CD4-positive, CD25-positive, alpha-beta regulatory T cell (primary cell): ENCODE data around the gene ADGRG1. TPM values are rescaled to one million over a fixed set of nuclear protein-coding genes. Genes with fewer than 3 reads are reported as not detected.
A peak's percentile ranks its signal among the peaks of the same experiment; 100 is the strongest.

Source experiments
- ATAC-seq, 2 donors: fragments of 150-1000 bp; cut with Tn5 transposase; one replicate each; pipeline ENCODE4 v1.10.0; 2021; ENCODE audit warnings: low read depth in 2 of 2, moderate number of reproducible peaks in 2 of 2, moderate library complexity in 1 of 2
- DNase-seq, 3 donors: peaks; one replicate each; pipeline versions ENCODE4 v3.0.0 to v3.0.0-alpha.2; 2012 to 2022; ENCODE audit warnings: mixed read lengths in 1 of 3
- H3K27ac ChIP-seq: one replicate; pipeline ENCODE4 v1.7.0; 2013; ENCODE audit warnings: mild to moderate bottlenecking, low read length; ENCODE audit not compliant: insufficient read depth, poor library complexity, severe bottlenecking
- H3K27me3 ChIP-seq: one replicate; pipeline ENCODE4 v1.7.0; 2013; ENCODE audit warnings: low read length; ENCODE audit not compliant: control insufficient read depth, insufficient read depth
- H3K36me3 ChIP-seq: one replicate; pipeline ENCODE4 v1.7.0; 2013; ENCODE audit warnings: mild to moderate bottlenecking, low read length, moderate library complexity; ENCODE audit not compliant: control insufficient read depth, insufficient read depth
- H3K4me1 ChIP-seq: 2 replicates; pipeline ENCODE4 v1.7.0; 2013; ENCODE audit warnings: mild to moderate bottlenecking, low read length; ENCODE audit not compliant: insufficient read depth, control insufficient read depth, poor library complexity, severe bottlenecking
- H3K4me3 ChIP-seq: one replicate; pipeline ENCODE4 v1.7.0; 2013; ENCODE audit warnings: low read depth, mild to moderate bottlenecking, low read length, moderate library complexity
- H3K9me3 ChIP-seq, 2 experiments: 1 replicate in 1 of 2; 2 replicates in 1 of 2; pipeline ENCODE4 v1.7.0; 2013; ENCODE audit warnings: low read length in 2 of 2, mild to moderate bottlenecking in 1 of 2, moderate library complexity in 1 of 2; ENCODE audit not compliant: control insufficient read depth in 2 of 2
- H3K27ac Mint-ChIP-seq, 3 donors: one replicate each; pipeline ENCODE4 v1.8.0; 2020 to 2022; ENCODE audit warnings: mild to moderate bottlenecking in 3 of 3, mixed read lengths in 3 of 3, moderate library complexity in 2 of 3
- H3K27me3 Mint-ChIP-seq: one replicate; pipeline ENCODE4 v1.8.0; 2022; ENCODE audit warnings: mild to moderate bottlenecking, mixed read lengths
- H3K36me3 Mint-ChIP-seq: one replicate; pipeline ENCODE4 v1.8.0; 2020; ENCODE audit warnings: mixed read lengths
- H3K4me1 Mint-ChIP-seq, 4 donors: one replicate each; pipeline ENCODE4 v1.8.0; 2020 to 2022; ENCODE audit warnings: mixed read lengths in 4 of 4, mild to moderate bottlenecking in 1 of 4
- H3K4me3 Mint-ChIP-seq, 4 donors: one replicate each; pipeline ENCODE4 v1.8.0; 2020 to 2022; ENCODE audit warnings: mild to moderate bottlenecking in 4 of 4, mixed read lengths in 4 of 4, moderate library complexity in 3 of 4
- H3K9me3 Mint-ChIP-seq, 7 donors: one replicate each; pipeline ENCODE4 v1.8.0; 2020 to 2022; ENCODE audit warnings: mixed read lengths in 7 of 7, mild to moderate bottlenecking in 3 of 7, moderate library complexity in 2 of 7
- polyA plus RNA-seq, 4 donors: library from polyadenylated mRNA; unstranded; fragments of 300-500 nt; fragmentation: Illumina TruSeq; gene quantifications; one replicate each; pipeline ENCODE4 v1.2.3, GENCODE V29; 2021
- total RNA-seq: library from RNA; stranded (reverse); gene quantifications from one replicate; pipeline ENCODE4 v1.2.3, GENCODE V29; 2022

Gene ADGRG1
- total and polyA plus RNA-seq, 5 donors from 2014 or later: 0.16 to 1.2 (median 0.41) TPM; not detected in 1

GRCh38 chr16:57672416-57672815 is 44.0 kb downstream of the ADGRG1 start:
- no peaks in the 10 kb centered on the region for H3K9me3 Mint-ChIP-seq
- no peak overlapping the region for H3K27ac ChIP-seq
- no peaks in the 10 kb centered on the region for H3K4me1 Mint-ChIP-seq
- peaks cover 5% of the 10 kb centered on the region for H3K27me3 ChIP-seq
- no peak for DNase-seq
- H3K9me3 ChIP-seq: no peaks in the 10 kb centered on the region
- H3K36me3 ChIP-seq: no peaks in the 10 kb centered on the region
- ATAC-seq: no peak
- no peaks in the 10 kb centered on the region for H3K4me1 ChIP-seq
- no peak overlapping the region for H3K27ac Mint-ChIP-seq
- H3K27me3 Mint-ChIP-seq: peaks cover 20% of the 10 kb centered on the region
- H3K4me3 ChIP-seq: no peak overlapping the region
- no peak overlapping the region for H3K4me3 Mint-ChIP-seq
- H3K36me3 Mint-ChIP-seq: no peaks in the 10 kb centered on the region

GRCh38 chr16:57672824-57673223 is 44.4 kb downstream of the ADGRG1 start:
- no peaks in the 10 kb centered on the region for H3K36me3 Mint-ChIP-seq
- no peaks in the 10 kb centered on the region for H3K36me3 ChIP-seq
- H3K4me1 ChIP-seq: no peaks in the 10 kb centered on the region
- no peak overlapping the region for H3K4me3 Mint-ChIP-seq
- H3K27ac ChIP-seq: no peak overlapping the region
- H3K27me3 ChIP-seq: peaks cover 5% of the 10 kb centered on the region
- no peak for DNase-seq
- peaks cover 20% of the 10 kb centered on the region for H3K27me3 Mint-ChIP-seq
- no peaks in the 10 kb centered on the region for H3K4me1 Mint-ChIP-seq
- H3K27ac Mint-ChIP-seq: no peak overlapping the region
- no peak for ATAC-seq
- H3K9me3 Mint-ChIP-seq: no peaks in the 10 kb centered on the region
- no peaks in the 10 kb centered on the region for H3K9me3 ChIP-seq
- H3K4me3 ChIP-seq: no peak overlapping the region

GRCh38 chr16:57675741-57676551 is 47.5 kb downstream of the ADGRG1 start:
- Mint-ChIP-seq H3K27ac (no peak overlapping the region), H3K27me3 (peaks cover 11% of the 10 kb centered on the region)
- no peak for DNase-seq

GRCh38 chr16:57676553-57677085 is 48.2 kb downstream of the ADGRG1 start:
- H3K9me3 ChIP-seq: no peaks in the 10 kb centered on the region
- H3K4me3 Mint-ChIP-seq: no peak overlapping the region
- no peaks in the 10 kb centered on the region for H3K4me1 Mint-ChIP-seq
- no peaks in the 10 kb centered on the region for H3K4me1 ChIP-seq
- H3K36me3 ChIP-seq: no peaks in the 10 kb centered on the region
- H3K9me3 Mint-ChIP-seq: no peaks in the 10 kb centered on the region
- no peak overlapping the region for H3K27ac Mint-ChIP-seq
- DNase-seq (no peak), ATAC-seq (no peak)
- H3K27ac ChIP-seq: no peak overlapping the region
- peaks cover 5% of the 10 kb centered on the region for H3K27me3 Mint-ChIP-seq
- H3K36me3 Mint-ChIP-seq: no peaks in the 10 kb centered on the region
- H3K27me3 ChIP-seq: peaks cover 5% of the 10 kb centered on the region
- H3K4me3 ChIP-seq: no peak overlapping the region

More at GRCh38 chr16:57675741-57676551, 47.5 kb downstream of the ADGRG1 start:
- Histone ChIP-seq H3K4me3 (no peak overlapping the region), H3K4me1 (no peaks in the 10 kb centered on the region), H3K27me3 (peaks cover 5% of the 10 kb centered on the region), H3K9me3 (no peaks in the 10 kb centered on the region), H3K27ac (no peak overlapping the region), H3K36me3 (no peaks in the 10 kb centered on the region)
- Mint-ChIP-seq H3K36me3 (no peaks in the 10 kb centered on the region), H3K9me3 (no peaks in the 10 kb centered on the region), H3K4me1 (no peaks in the 10 kb centered on the region), H3K4me3 (no peak overlapping the region)
- ATAC-seq: no peak

GRCh38 chr16:57677622-57678369 is 49.4 kb downstream of the ADGRG1 start:
- H3K27me3 Mint-ChIP-seq: no peaks in the 10 kb centered on the region
- H3K27ac Mint-ChIP-seq: no peak overlapping the region
- no peak overlapping the region for H3K4me3 Mint-ChIP-seq
- no peaks in the 10 kb centered on the region for H3K9me3 Mint-ChIP-seq
- H3K4me3 ChIP-seq: no peak overlapping the region
- H3K9me3 ChIP-seq: no peaks in the 10 kb centered on the region
- no peaks in the 10 kb centered on the region for H3K4me1 Mint-ChIP-seq
- ATAC-seq (no peak), DNase-seq (no peak)
- H3K27ac ChIP-seq: no peak overlapping the region
- H3K4me1 ChIP-seq: no peaks in the 10 kb centered on the region
- no peaks in the 10 kb centered on the region for H3K36me3 ChIP-seq
- H3K36me3 Mint-ChIP-seq: no peaks in the 10 kb centered on the region
- peaks cover 5% of the 10 kb centered on the region for H3K27me3 ChIP-seq

- H3K4me1 Mint-ChIP-seq: no peaks in the 10 kb centered on the region
- Histone ChIP-seq H3K4me3 (no peak overlapping the region), H3K36me3 (no peaks in the 10 kb centered on the region), H3K27ac (no peak overlapping the region), H3K4me1 (no peaks in the 10 kb centered on the region), H3K9me3 (no peaks in the 10 kb centered on the region), H3K27me3 (peaks cover 2% of the 10 kb centered on the region)
- H3K4me3 Mint-ChIP-seq: no peak overlapping the region
- H3K36me3 Mint-ChIP-seq: no peaks in the 10 kb centered on the region
- DNase-seq (no peak), ATAC-seq (no peak)
- H3K9me3 Mint-ChIP-seq: no peaks in the 10 kb centered on the region
- no peaks in the 10 kb centered on the region for H3K27me3 Mint-ChIP-seq
- H3K27ac Mint-ChIP-seq: no peak overlapping the region
Observed at GRCh38 chr16:57679016-57679415, 50.6 kb downstream of the ADGRG1 start.

- peak in 1 of 3 donors; percentile 12 for DNase-seq
- H3K27me3 Mint-ChIP-seq: no peaks in the 10 kb centered on the region
- no peak for ATAC-seq
- no peaks in the 10 kb centered on the region for H3K9me3 Mint-ChIP-seq
- no peaks in the 10 kb centered on the region for H3K27me3 ChIP-seq
- H3K36me3 Mint-ChIP-seq: no peaks in the 10 kb centered on the region
- no peak overlapping the region for H3K27ac Mint-ChIP-seq
- no peaks in the 10 kb centered on the region for H3K4me1 Mint-ChIP-seq
- H3K4me3 ChIP-seq: no peak overlapping the region
- no peaks in the 10 kb centered on the region for H3K36me3 ChIP-seq
- no peaks in the 10 kb centered on the region for H3K4me1 ChIP-seq
- no peaks in the 10 kb centered on the region for H3K9me3 ChIP-seq
- no peak overlapping the region for H3K27ac ChIP-seq
- no peak overlapping the region for H3K4me3 Mint-ChIP-seq
Observed at GRCh38 chr16:57679767-57680482, 51.5 kb downstream of the ADGRG1 start.
